CD4-positive, alpha-beta T cell (primary cell): ENCODE data around the gene NRXN3. TPM values are rescaled to one million over a fixed set of nuclear protein-coding genes. Genes with fewer than 3 reads are reported as not detected.

Source experiments
- ATAC-seq: fragments of 200-7000 bp; cut with Tn5 transposase; one replicate; pipeline ENCODE4 v1.10.0; 2022; ENCODE audit warnings: mild to moderate bottlenecking; ENCODE audit not compliant: poor library complexity
- CTCF ChIA-PET: fragments of 350-600 bp; sonication (Branson Sonifier 250); formaldehyde crosslinking; loops from one replicate; lab custom pipeline; 2021; ENCODE audit warnings: antibody characterized with exemption, inconsistent platforms; lab: Charles Lee
- POLR2A ChIA-PET: fragments of 350-600 bp; sonication (Branson Sonifier 250); formaldehyde crosslinking; loops from one replicate; lab custom pipeline; 2021; ENCODE audit warnings: antibody characterized with exemption, inconsistent platforms; lab: Charles Lee
- DNase-seq, 14 experiments: peaks; one replicate each; pipeline ENCODE4 v3.0.0-alpha.2; 2013 to 2020; ENCODE audit warnings: mixed read lengths in 2 of 14
- H3K27ac ChIP-seq, 2 donors: one replicate each; pipeline versions ENCODE4 v1.5.1 to v1.7.0; 2013; ENCODE audit warnings: low read length in 2 of 2, low read depth in 1 of 2, mild to moderate bottlenecking in 1 of 2
- H3K27me3 ChIP-seq, 2 experiments: 1 replicate in 1 of 2; 2 replicates in 1 of 2; pipeline versions ENCODE4 v1.6.1 to v1.7.0; 2013; ENCODE audit warnings: low read length in 2 of 2, control low read depth in 1 of 2, mild to moderate bottlenecking in 1 of 2, moderate library complexity in 1 of 2; ENCODE audit not compliant: insufficient read depth in 2 of 2, control insufficient read depth in 1 of 2
- H3K36me3 ChIP-seq: one replicate; pipeline ENCODE4 v1.6.1; 2013; ENCODE audit warnings: low read length, control low read depth; ENCODE audit not compliant: insufficient read depth
- H3K4me1 ChIP-seq: one replicate; pipeline ENCODE4 v1.6.1; 2013; ENCODE audit warnings: low read length, control low read depth; ENCODE audit not compliant: insufficient read depth
- H3K4me3 ChIP-seq: one replicate; pipeline ENCODE4 v1.5.1; 2013; ENCODE audit warnings: mild to moderate bottlenecking, low read length, moderate library complexity
- H3K9me3 ChIP-seq, 2 experiments: 1 replicate in 1 of 2; 2 replicates in 1 of 2; pipeline versions ENCODE4 v1.6.1 to v1.7.0; 2013; ENCODE audit warnings: low read length in 2 of 2, mild to moderate bottlenecking in 2 of 2, control low read depth in 1 of 2, moderate library complexity in 1 of 2; ENCODE audit not compliant: control insufficient read depth in 1 of 2, insufficient read depth in 1 of 2
- H3K27ac Mint-ChIP-seq: one replicate; pipeline ENCODE4 v1.8.0; 2020; ENCODE audit warnings: mixed read lengths
- H3K27me3 Mint-ChIP-seq: one replicate; pipeline ENCODE4 v1.8.0; 2021; ENCODE audit warnings: mixed read lengths
- H3K36me3 Mint-ChIP-seq: one replicate; pipeline ENCODE4 v1.8.0; 2021; ENCODE audit warnings: low read depth, mixed read lengths
- H3K4me1 Mint-ChIP-seq: one replicate; pipeline ENCODE4 v1.8.0; 2021; ENCODE audit warnings: low read depth, mixed read lengths
- H3K4me3 Mint-ChIP-seq: one replicate; pipeline ENCODE4 v1.8.0; 2020; ENCODE audit warnings: mild to moderate bottlenecking, mixed read lengths
- H3K9me3 Mint-ChIP-seq: one replicate; pipeline ENCODE4 v1.8.0; 2020; ENCODE audit warnings: mixed read lengths
- intact Hi-C, 2 experiments: fragments of 100-400 bp; cut with DNase I in 1 of 2; cut with micrococcal nuclease in 1 of 2; formaldehyde crosslinking; loops; one replicate each; pipeline versions ENCODE4 v1.15.1 to v1.9.0; 2023 to 2025; cut with DNase I, micrococcal nuclease
- total RNA-seq, 174 experiments: library from RNA in 2 of 174; stranded (reverse) in 2 of 174; gene quantifications; one replicate each; pipeline ENCODE4 v1.2.3 and lab custom pipeline; 2021 to 2026
- TF ChIP-seq, protein P1 (sequence below): fragments of 200-600 bp; IDR thresholded peaks from one replicate; pipeline ENCODE4 v1.8.0; 2022; ENCODE audit warnings: antibody characterized with exemption, mild to moderate bottlenecking

The NRXN3 gene
- total RNA-seq, 2 experiments from 2014 or later: not detected

DNA sequence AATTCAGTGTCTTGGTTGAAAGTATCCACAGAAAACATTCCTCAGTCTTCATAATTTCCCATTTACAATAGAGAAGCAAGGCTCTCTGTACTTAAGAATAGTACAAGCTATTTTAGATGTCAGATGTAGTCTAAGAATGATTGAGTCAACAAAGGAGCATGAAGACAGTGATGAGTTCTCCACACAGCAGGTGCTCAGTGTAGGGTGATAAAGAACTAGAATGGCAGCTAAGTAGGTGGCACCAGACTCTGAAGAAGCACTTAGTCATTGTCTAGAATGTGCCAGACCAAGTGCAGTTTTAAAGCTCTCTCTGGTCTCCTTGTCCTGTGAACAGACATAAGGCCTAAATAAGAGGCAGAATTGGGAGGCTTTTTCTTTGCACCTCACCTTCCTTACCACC, 504.6 kb downstream of the NRXN3 start:
- no peaks in the 10 kb centered on the region for H3K4me1 Mint-ChIP-seq
- no peaks in the 10 kb centered on the region for H3K36me3 Mint-ChIP-seq
- no peak overlapping the region for H3K27ac ChIP-seq
- no peaks in the 10 kb centered on the region for H3K9me3 Mint-ChIP-seq
- DNase-seq: no peak
- H3K4me3 ChIP-seq: no peak overlapping the region
- TF ChIP-seq, protein P1, sequence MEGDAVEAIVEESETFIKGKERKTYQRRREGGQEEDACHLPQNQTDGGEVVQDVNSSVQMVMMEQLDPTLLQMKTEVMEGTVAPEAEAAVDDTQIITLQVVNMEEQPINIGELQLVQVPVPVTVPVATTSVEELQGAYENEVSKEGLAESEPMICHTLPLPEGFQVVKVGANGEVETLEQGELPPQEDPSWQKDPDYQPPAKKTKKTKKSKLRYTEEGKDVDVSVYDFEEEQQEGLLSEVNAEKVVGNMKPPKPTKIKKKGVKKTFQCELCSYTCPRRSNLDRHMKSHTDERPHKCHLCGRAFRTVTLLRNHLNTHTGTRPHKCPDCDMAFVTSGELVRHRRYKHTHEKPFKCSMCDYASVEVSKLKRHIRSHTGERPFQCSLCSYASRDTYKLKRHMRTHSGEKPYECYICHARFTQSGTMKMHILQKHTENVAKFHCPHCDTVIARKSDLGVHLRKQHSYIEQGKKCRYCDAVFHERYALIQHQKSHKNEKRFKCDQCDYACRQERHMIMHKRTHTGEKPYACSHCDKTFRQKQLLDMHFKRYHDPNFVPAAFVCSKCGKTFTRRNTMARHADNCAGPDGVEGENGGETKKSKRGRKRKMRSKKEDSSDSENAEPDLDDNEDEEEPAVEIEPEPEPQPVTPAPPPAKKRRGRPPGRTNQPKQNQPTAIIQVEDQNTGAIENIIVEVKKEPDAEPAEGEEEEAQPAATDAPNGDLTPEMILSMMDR: no peak
- no peaks in the 10 kb centered on the region for H3K4me1 ChIP-seq
- intact Hi-C loops: no loop called here
- no peaks in the 10 kb centered on the region for H3K27me3 Mint-ChIP-seq
- no peak overlapping the region for H3K27ac Mint-ChIP-seq
- H3K27me3 ChIP-seq: no peaks in the 10 kb centered on the region
- ATAC-seq: no peak
- no peaks in the 10 kb centered on the region for H3K9me3 ChIP-seq
- ChIA-PET POLR2A (no interaction called here), CTCF (interaction anchor here (1.1 kb wide), 1 partner anchor 16 kb away, joined by 3 read pairs; no protein-coding TSS in a partner anchor)
- H3K4me3 Mint-ChIP-seq: no peak overlapping the region
- H3K36me3 ChIP-seq: no peaks in the 10 kb centered on the region

DNA sequence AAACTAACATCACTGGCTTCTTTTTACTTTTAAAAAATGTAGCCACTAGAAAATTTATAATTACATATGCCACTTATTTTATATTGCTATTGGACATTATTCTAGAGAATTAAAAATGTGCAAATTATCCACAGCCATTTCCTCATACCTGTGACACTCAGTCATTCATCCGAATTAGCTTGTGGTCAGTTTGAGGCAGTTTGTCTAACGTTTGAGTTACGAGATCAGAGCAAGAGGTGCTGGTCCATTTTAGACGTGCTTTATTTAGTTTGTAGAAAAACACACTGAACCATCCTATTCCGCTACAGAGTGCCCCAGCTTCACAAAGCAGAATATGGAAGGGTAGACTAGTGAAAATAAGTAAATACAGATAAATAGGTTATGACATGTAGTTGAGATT, 513.0 kb downstream of the NRXN3 start:
- Mint-ChIP-seq H3K4me1 (no peaks in the 10 kb centered on the region), H3K27ac (no peak overlapping the region), H3K27me3 (no peaks in the 10 kb centered on the region), H3K9me3 (peaks cover 3% of the 10 kb centered on the region), H3K36me3 (no peaks in the 10 kb centered on the region), H3K4me3 (no peak overlapping the region)
- no peaks in the 10 kb centered on the region for H3K9me3 ChIP-seq
- no peak overlapping the region for H3K4me3 ChIP-seq
- POLR2A ChIA-PET: no interaction called here
- no peak overlapping the region for H3K27ac ChIP-seq
- no peak for ATAC-seq
- no peaks in the 10 kb centered on the region for H3K4me1 ChIP-seq
- H3K27me3 ChIP-seq: no peaks in the 10 kb centered on the region
- DNase-seq: no peak
- CTCF ChIA-PET: no interaction called here
- TF ChIP-seq, protein P1: no peak
- H3K36me3 ChIP-seq: no peaks in the 10 kb centered on the region
- intact Hi-C loops: no loop called here

DNA sequence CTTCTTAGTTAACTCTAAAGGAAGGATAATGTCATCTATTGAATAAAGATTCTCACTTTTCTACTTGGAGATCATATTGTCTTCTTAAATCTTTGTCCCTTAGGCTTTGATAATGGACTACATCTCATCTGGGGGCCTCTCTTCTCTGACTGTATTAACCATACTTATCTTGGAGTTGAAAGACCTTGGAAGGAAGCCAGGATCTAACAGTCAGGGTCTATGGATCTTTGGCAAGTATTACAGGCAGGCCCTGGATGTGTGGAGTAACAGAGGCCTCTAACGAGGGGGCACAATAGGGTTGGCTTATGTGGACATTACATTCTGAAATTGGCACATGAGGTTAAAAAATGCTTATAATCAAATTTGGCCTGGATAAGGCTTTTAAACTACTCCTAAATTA, 513.8 kb downstream of the NRXN3 start:
- intact Hi-C loops: no loop called here
- no peaks in the 10 kb centered on the region for H3K4me1 ChIP-seq
- TF ChIP-seq, protein P1: no peak
- H3K27ac ChIP-seq: no peak overlapping the region
- Mint-ChIP-seq H3K4me1 (no peaks in the 10 kb centered on the region), H3K9me3 (peaks cover 3% of the 10 kb centered on the region), H3K4me3 (no peak overlapping the region), H3K27me3 (no peaks in the 10 kb centered on the region), H3K27ac (no peak overlapping the region), H3K36me3 (no peaks in the 10 kb centered on the region)
- ChIA-PET CTCF (no interaction called here), POLR2A (no interaction called here)
- no peaks in the 10 kb centered on the region for H3K9me3 ChIP-seq
- ATAC-seq (no peak), DNase-seq (no peak)
- H3K4me3 ChIP-seq: no peak overlapping the region
- H3K27me3 ChIP-seq: no peaks in the 10 kb centered on the region
- no peaks in the 10 kb centered on the region for H3K36me3 ChIP-seq
